WTC11 (cell line): ENCODE data around the gene TBC1D17. TPM values are rescaled to one million over a fixed set of nuclear protein-coding genes. Genes with fewer than 3 reads are reported as not detected.

Source experiments
- ATAC-seq: fragments of 200-7000 bp; cut with Tn5 transposase; 2 replicates; pipeline ENCODE4 v1.10.0; 2021; ENCODE audit warnings: mild to moderate bottlenecking, moderate library complexity
- CTCF ChIA-PET: fragments of 300-600 bp; sonication (Branson Sonifier 250); formaldehyde crosslinking; loops from one replicate; lab custom pipeline; 2021; ENCODE audit warnings: antibody characterized with exemption; lab: Charles Lee
- POLR2A ChIA-PET: fragments of 350-600 bp; sonication (Branson Sonifier 250); formaldehyde crosslinking; loops from one replicate; lab custom pipeline; 2021; ENCODE audit warnings: antibody characterized with exemption; lab: Charles Lee
- DNase-seq: peaks from one replicate; pipeline ENCODE4 v3.0.0; 2021; ENCODE audit warnings: low spot score
- H3K27ac Mint-ChIP-seq: 2 replicates; pipeline ENCODE4 v1.8.0; 2021; ENCODE audit warnings: mixed read lengths
- H3K27me3 Mint-ChIP-seq: 2 replicates; pipeline ENCODE4 v1.8.0; 2021; ENCODE audit warnings: low read depth, mild to moderate bottlenecking, moderate library complexity, mixed read lengths
- H3K36me3 Mint-ChIP-seq: 2 replicates; pipeline ENCODE4 v1.8.0; 2021; ENCODE audit warnings: mixed read lengths
- H3K4me1 Mint-ChIP-seq: 2 replicates; pipeline ENCODE4 v1.8.0; 2022; ENCODE audit warnings: mixed read lengths
- H3K4me3 Mint-ChIP-seq: 2 replicates; pipeline ENCODE4 v1.8.0; 2021; ENCODE audit warnings: mild to moderate bottlenecking, moderate library complexity, mixed read lengths
- H3K9me3 Mint-ChIP-seq: 2 replicates; pipeline ENCODE4 v1.8.0; 2021; ENCODE audit warnings: mixed read lengths
- ATF3 ChIP-seq: sonication (generic); formaldehyde crosslinking; conservative IDR thresholded peaks from 2 replicates; pipeline ENCODE4 v1.8.1; 2022; ENCODE audit warnings: mild to moderate bottlenecking, missing genetic modification reagents
- ATF6 ChIP-seq: sonication (generic); formaldehyde crosslinking; IDR thresholded peaks from 2 replicates; pipeline ENCODE4 v1.8.1; 2023; ENCODE audit warnings: mild to moderate bottlenecking, missing genetic modification reagents
- E2F1 ChIP-seq: sonication (generic); formaldehyde crosslinking; IDR thresholded peaks from 2 replicates; pipeline ENCODE4 v1.8.0; 2022; ENCODE audit warnings: mild to moderate bottlenecking, missing genetic modification reagents
- E2F5 ChIP-seq: sonication (generic); formaldehyde crosslinking; IDR thresholded peaks from 2 replicates; pipeline ENCODE4 v1.8.1; 2022; ENCODE audit warnings: mild to moderate bottlenecking, moderate library complexity, missing genetic modification reagents
- ESRRA ChIP-seq: sonication (generic); formaldehyde crosslinking; IDR thresholded peaks from 2 replicates; pipeline ENCODE4 v1.8.1; 2022; ENCODE audit warnings: mild to moderate bottlenecking, missing genetic modification reagents, borderline replicate concordance
- ETV6 ChIP-seq: sonication (generic); formaldehyde crosslinking; IDR thresholded peaks from 2 replicates; pipeline ENCODE4 v1.8.1; 2022; ENCODE audit warnings: mild to moderate bottlenecking, missing genetic modification reagents
- HMGXB4 ChIP-seq: sonication (generic); formaldehyde crosslinking; IDR thresholded peaks from 2 replicates; pipeline ENCODE4 v1.8.1; 2023; ENCODE audit warnings: mild to moderate bottlenecking, moderate library complexity, missing genetic modification reagents
- JAZF1 ChIP-seq: fragments of 250-450 bp; sonication (Bioruptor Pico); IDR thresholded peaks from 2 replicates; pipeline ENCODE4 v1.9.0; 2021; ENCODE audit warnings: moderate library complexity, mild to moderate bottlenecking, inconsistent platforms
- RELA ChIP-seq: sonication (generic); formaldehyde crosslinking; IDR thresholded peaks from 2 replicates; pipeline ENCODE4 v1.8.1; 2022; ENCODE audit warnings: missing genetic modification reagents, mild to moderate bottlenecking, borderline replicate concordance
- SOX15 ChIP-seq: fragments of 250-450 bp; sonication (Bioruptor Pico); IDR thresholded peaks from 2 replicates; pipeline ENCODE4 v1.9.0; 2021; ENCODE audit warnings: mild to moderate bottlenecking
- SP1 ChIP-seq: sonication (generic); formaldehyde crosslinking; conservative IDR thresholded peaks from 2 replicates; pipeline ENCODE4 v1.8.1; 2022; ENCODE audit warnings: missing genetic modification reagents
- ZMAT4 ChIP-seq: fragments of 250-450 bp; sonication (Bioruptor Pico); IDR thresholded peaks from 2 replicates; pipeline ENCODE4 v1.9.0; 2021; ENCODE audit warnings: mild to moderate bottlenecking
- ZNF396 ChIP-seq: fragments of 250-450 bp; sonication (Bioruptor Pico); IDR thresholded peaks from 2 replicates; pipeline ENCODE4 v1.8.0; 2021; ENCODE audit warnings: mild to moderate bottlenecking, moderate library complexity, borderline replicate concordance
- ZNF425 ChIP-seq: fragments of 250-450 bp; sonication (Bioruptor Pico); conservative IDR thresholded peaks from 2 replicates; pipeline ENCODE4 v1.9.0; 2021; ENCODE audit warnings: mild to moderate bottlenecking
- ZNF532 ChIP-seq: fragments of 250-450 bp; sonication (Bioruptor Pico); IDR thresholded peaks from 2 replicates; pipeline ENCODE4 v1.9.0; 2021; ENCODE audit warnings: mild to moderate bottlenecking, borderline replicate concordance
- total RNA-seq: library from RNA; stranded (reverse); gene quantifications from 3 replicates; pipeline ENCODE4 v1.2.3, GENCODE V29; 2021

TBC1D17 gene
- total RNA-seq, 1 experiment from 2014 or later = 52.8 TPM

GRCh38 chr19:49908480-49909420 is 31.2 kb downstream of the TBC1D17 start:
- peaks cover 20% of the 10 kb centered on the region for H3K4me1 Mint-ChIP-seq
- CTCF ChIA-PET = no interaction called here
- H3K27ac Mint-ChIP-seq = peak overlapping the region; percentile 57; the same call in 1 of the 2 replicates
- DNase-seq = no peak
- H3K36me3 Mint-ChIP-seq = peaks cover 60% of the 10 kb centered on the region
- TF ChIP-seq SP1 = no peak
- TF ChIP-seq HMGXB4 (CRISPR knock-in tag) = no peak
- TF ChIP-seq ZNF396 (CRISPR knock-in tag) = no peak
- TF ChIP-seq RELA (CRISPR knock-in tag) = no peak
- no peak for TF ChIP-seq ZNF532 (CRISPR knock-in tag)
- no peak for TF ChIP-seq ESRRA (CRISPR knock-in tag)
- TF ChIP-seq ATF3 (CRISPR knock-in tag) = no peak
- TF ChIP-seq E2F5 (CRISPR knock-in tag) = no peak
- TF ChIP-seq ZMAT4 (CRISPR knock-in tag) = no peak
- TF ChIP-seq JAZF1 (CRISPR knock-in tag) = no peak
- no peak for TF ChIP-seq ZNF425 (CRISPR knock-in tag)
- TF ChIP-seq ETV6 (CRISPR knock-in tag) = no peak
- TF ChIP-seq E2F1 (CRISPR knock-in tag) = no peak
- TF ChIP-seq SOX15 (CRISPR knock-in tag) = no peak
- no peak for TF ChIP-seq ATF6 (CRISPR knock-in tag)
- no peak overlapping the region for H3K4me3 Mint-ChIP-seq
- H3K9me3 Mint-ChIP-seq = no peaks in the 10 kb centered on the region
- ATAC-seq = no peak
- POLR2A ChIA-PET = interaction anchor here (1.1 kb wide), 2 partner anchors 8 to 21 kb away, joined by 3 read pairs; partner anchors contain the start of genes ATF5 and NUP62
- H3K27me3 Mint-ChIP-seq = no peaks in the 10 kb centered on the region
